ENCODE measurements around the gene ATP9B.
"Not testable (repeated sequence)": the region's sequence is repeated elsewhere in the genome, so short reads cannot be mapped to it uniquely, and the experiment has no call there.

Gene ATP9B

DNA sequence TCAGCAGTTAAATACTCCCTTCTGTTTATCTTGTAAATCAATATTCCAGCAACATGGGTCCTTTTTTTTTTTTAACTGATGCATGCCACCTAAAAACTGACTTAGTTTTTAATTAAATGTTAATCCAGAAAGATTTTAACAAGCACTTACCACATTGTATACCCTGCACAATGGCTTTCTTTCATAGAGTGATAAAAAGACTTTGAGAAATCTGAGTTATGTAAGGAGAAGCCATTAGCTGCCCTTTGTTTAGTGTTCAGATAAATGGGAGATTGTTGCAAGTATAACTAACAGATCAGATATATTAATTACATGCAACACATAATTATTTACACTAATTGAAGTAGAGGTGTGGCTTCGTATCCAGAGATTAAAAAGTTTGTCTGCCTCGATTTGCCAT is 303.8 kb downstream of the ATP9B start:
- TF ChIP-seq, protein P1, sequence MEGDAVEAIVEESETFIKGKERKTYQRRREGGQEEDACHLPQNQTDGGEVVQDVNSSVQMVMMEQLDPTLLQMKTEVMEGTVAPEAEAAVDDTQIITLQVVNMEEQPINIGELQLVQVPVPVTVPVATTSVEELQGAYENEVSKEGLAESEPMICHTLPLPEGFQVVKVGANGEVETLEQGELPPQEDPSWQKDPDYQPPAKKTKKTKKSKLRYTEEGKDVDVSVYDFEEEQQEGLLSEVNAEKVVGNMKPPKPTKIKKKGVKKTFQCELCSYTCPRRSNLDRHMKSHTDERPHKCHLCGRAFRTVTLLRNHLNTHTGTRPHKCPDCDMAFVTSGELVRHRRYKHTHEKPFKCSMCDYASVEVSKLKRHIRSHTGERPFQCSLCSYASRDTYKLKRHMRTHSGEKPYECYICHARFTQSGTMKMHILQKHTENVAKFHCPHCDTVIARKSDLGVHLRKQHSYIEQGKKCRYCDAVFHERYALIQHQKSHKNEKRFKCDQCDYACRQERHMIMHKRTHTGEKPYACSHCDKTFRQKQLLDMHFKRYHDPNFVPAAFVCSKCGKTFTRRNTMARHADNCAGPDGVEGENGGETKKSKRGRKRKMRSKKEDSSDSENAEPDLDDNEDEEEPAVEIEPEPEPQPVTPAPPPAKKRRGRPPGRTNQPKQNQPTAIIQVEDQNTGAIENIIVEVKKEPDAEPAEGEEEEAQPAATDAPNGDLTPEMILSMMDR (IDR thresholded peaks at IDR 0.05; ENCODE audit: poor library complexity, severe bottlenecking), result no peak
- H3K27ac ChIP-seq (ENCODE audit: poor library complexity, severe bottlenecking), result no peak overlapping the region
- ATAC-seq (ENCODE audit: low read depth), result no peak
- H3K4me1 ChIP-seq (ENCODE audit: insufficient read depth, poor library complexity, severe bottlenecking), result no peaks in the 10 kb centered on the region
- H3K36me3 ChIP-seq (ENCODE audit: low read depth), result no peaks in the 10 kb centered on the region
- H3K9me3 ChIP-seq (ENCODE audit: severe bottlenecking), result no peaks in the 10 kb centered on the region
- no peak overlapping the region for H3K4me3 ChIP-seq (ENCODE audit: severe bottlenecking)
- no peak for DNase-seq (ENCODE audit: low spot score)
- H3K27me3 ChIP-seq (ENCODE audit: insufficient read depth, poor library complexity, severe bottlenecking), result no peaks in the 10 kb centered on the region

DNA sequence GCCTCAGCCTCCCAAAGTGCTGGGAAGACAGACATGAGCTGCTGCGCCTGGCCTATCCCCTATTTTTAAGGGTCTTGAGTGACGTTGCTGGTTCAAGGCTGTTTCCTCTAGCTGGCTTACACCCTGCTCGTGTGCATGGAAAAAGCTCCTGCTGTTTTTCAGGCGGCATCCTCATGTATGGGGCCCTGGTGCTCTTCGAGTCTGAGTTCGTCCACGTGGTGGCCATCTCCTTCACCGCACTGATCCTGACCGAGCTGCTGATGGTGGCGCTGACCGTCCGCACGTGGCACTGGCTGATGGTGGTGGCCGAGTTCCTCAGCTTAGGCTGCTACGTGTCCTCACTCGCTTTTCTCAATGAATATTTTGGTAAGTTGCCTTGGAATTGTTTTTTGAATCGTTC is 304.5 kb downstream of the ATP9B start:
- Histone ChIP-seq H3K27ac (ENCODE audit: poor library complexity, severe bottlenecking) (no peak overlapping the region), H3K4me1 (ENCODE audit: insufficient read depth, poor library complexity, severe bottlenecking) (no peaks in the 10 kb centered on the region), H3K9me3 (ENCODE audit: severe bottlenecking) (no peaks in the 10 kb centered on the region), H3K27me3 (ENCODE audit: insufficient read depth, poor library complexity, severe bottlenecking) (no peaks in the 10 kb centered on the region), H3K4me3 (ENCODE audit: severe bottlenecking) (no peak overlapping the region), H3K36me3 (ENCODE audit: low read depth) (no peaks in the 10 kb centered on the region)
- ATAC-seq (ENCODE audit: low read depth) (no peak), DNase-seq (ENCODE audit: low spot score) (no peak)
- TF ChIP-seq, protein P1 (IDR thresholded peaks at IDR 0.05; ENCODE audit: poor library complexity, severe bottlenecking), result no peak

DNA sequence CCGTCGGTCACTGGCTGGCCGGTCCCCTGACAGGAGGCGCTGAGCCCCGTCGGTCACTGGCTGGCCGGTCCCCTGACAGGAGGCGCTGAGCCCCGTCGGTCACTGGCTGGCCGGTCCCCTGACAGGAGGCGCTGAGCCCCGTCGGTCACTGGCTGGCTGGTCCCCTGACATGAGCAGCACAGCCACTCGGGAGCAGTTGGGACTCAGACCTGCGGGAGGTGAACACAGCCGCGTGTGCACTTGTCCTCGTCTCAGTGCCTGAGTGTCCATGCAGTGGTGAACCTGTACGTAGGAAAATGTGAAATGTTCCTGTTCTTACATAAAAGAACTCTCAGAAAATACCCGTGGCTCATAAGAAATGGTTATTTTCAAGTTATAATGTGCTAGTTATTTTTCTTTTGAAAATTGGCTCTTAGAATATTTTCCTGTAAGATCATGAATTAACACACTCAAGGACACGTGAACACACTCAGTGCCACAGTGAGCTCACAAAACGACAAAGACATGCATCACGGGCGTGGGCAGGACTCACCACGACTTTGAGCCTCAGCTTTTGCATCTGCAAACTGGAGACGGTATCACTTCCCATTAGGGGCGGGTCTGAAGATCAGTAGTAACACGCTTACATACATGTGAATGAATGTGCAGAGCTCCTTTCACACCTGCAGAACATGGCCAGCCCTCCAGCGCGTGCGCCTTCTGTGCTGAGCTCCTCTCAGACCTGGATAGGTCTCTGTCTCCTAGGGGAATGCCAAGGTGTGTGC is 305.4 kb downstream of the ATP9B start:
- DNase-seq (ENCODE audit: low spot score) (no peak), ATAC-seq (ENCODE audit: low read depth) (no peak)
- Histone ChIP-seq H3K27ac (ENCODE audit: poor library complexity, severe bottlenecking) (no peak overlapping the region), H3K36me3 (ENCODE audit: low read depth) (no peaks in the 10 kb centered on the region), H3K4me1 (ENCODE audit: insufficient read depth, poor library complexity, severe bottlenecking) (no peaks in the 10 kb centered on the region), H3K4me3 (ENCODE audit: severe bottlenecking) (no peak overlapping the region), H3K27me3 (ENCODE audit: insufficient read depth, poor library complexity, severe bottlenecking) (no peaks in the 10 kb centered on the region), H3K9me3 (ENCODE audit: severe bottlenecking) (no peaks in the 10 kb centered on the region)
- TF ChIP-seq, protein P1 (IDR thresholded peaks at IDR 0.05; ENCODE audit: poor library complexity, severe bottlenecking), result no peak

DNA sequence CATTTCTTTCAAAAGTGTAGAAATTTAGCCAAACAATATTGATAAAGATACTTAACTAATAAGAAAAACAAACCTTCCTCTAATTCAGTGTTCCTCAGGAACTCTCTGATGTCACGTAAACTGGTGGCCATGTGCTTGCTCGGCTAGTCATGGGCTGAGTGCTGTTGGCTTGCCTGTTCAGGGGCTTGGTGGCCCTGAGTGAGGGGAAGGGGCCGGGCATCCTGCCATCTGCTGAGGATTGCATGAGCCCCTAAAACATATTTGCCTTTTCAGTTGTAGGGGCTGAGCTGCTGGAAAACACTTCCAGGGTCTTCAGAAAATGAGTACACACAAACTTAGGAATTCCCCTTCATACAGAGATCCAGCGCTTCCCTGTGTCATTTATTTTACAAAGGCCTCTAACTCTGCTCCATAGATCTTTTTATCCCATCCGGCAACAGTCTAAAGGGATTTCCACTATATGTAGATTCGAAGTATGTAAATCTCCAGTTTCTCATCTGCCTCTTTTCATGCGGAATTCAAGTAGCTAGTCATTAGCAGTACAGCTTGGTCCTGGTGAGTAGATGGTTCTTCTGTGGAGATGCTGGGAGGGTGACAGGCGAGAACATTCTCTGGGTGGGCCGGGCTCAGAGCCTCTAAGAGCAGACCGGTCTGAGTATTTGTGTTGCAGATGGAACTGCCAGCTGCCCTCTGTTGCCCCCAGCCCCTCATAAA is 306.4 kb downstream of the ATP9B start:
- H3K9me3 ChIP-seq (ENCODE audit: severe bottlenecking), result no peaks in the 10 kb centered on the region
- H3K27ac ChIP-seq (ENCODE audit: poor library complexity, severe bottlenecking), result no peak overlapping the region
- no peak overlapping the region for H3K4me3 ChIP-seq (ENCODE audit: severe bottlenecking)
- H3K4me1 ChIP-seq (ENCODE audit: insufficient read depth, poor library complexity, severe bottlenecking), result no peaks in the 10 kb centered on the region
- no peaks in the 10 kb centered on the region for H3K36me3 ChIP-seq (ENCODE audit: low read depth)
- TF ChIP-seq, protein P1 (IDR thresholded peaks at IDR 0.05; ENCODE audit: poor library complexity, severe bottlenecking), result no peak
- DNase-seq (ENCODE audit: low spot score) (no peak), ATAC-seq (ENCODE audit: low read depth) (no peak)
- no peaks in the 10 kb centered on the region for H3K27me3 ChIP-seq (ENCODE audit: insufficient read depth, poor library complexity, severe bottlenecking)

DNA sequence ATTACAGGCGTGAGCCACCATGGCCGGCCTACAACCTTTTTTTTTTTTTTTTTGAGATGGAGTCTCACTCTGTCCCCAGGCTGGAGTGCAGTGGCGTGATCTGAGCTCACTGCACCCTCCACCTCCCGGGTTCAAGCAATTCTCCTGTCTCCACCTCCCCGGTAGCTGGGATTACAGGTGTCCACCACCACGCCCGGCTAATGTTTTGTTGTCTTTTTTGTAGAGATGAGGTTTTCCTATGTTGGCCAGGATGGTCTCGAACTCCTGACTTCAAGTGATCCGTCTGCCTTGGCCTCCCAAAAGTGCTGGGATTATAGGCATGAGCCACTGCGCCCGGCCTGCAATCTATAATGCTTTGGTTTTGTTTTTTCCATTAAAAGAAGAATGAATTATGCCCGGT is 307.5 kb downstream of the ATP9B start:
- H3K36me3 ChIP-seq (ENCODE audit: low read depth); H3K9me3 ChIP-seq (ENCODE audit: severe bottlenecking); H3K27ac ChIP-seq (ENCODE audit: poor library complexity, severe bottlenecking); ATAC-seq (ENCODE audit: low read depth); H3K4me1 ChIP-seq (ENCODE audit: insufficient read depth, poor library complexity, severe bottlenecking); H3K27me3 ChIP-seq (ENCODE audit: insufficient read depth, poor library complexity, severe bottlenecking); DNase-seq (ENCODE audit: low spot score); H3K4me3 ChIP-seq (ENCODE audit: severe bottlenecking): not testable (repeated sequence)
